Measurements from ENCODE around the gene BASP1. TPM values are rescaled to one million over a fixed set of nuclear protein-coding genes. Genes with fewer than 3 reads are reported as not detected.

BASP1 gene
- total and polyA plus RNA-seq, 7 donors: 0.64 to 1.9 (median 1.1) TPM

DNA sequence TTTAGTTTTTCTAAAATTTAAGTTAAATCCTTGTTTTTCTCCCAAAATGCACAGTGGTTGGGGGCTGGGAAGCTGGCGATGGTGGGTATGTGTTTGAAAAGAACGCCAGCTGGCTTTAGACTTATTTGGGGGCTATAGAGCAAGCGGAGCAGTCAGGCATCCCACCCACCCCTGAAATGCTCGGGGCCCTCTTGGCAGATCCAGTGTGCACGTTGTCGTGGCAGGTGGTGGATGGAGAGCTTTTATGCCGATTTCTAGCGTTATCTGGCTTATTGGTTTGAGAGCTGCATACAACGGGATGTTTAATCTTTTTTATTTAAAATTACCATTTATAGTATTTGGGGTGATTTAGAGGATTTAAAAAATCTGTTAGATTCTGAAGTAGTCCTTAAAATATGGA lies 8.1 kb downstream of the BASP1 start:
- H3K36me3 ChIP-seq (ENCODE audit: insufficient read depth in 1 of 2, low read depth in 1 of 2): no peaks in the 10 kb centered on the region
- no peak overlapping the region for H3K4me3 ChIP-seq
- no peaks in the 10 kb centered on the region for H3K4me1 ChIP-seq
- WGBS, 3 donors: 37 to 54% (median 39%) methylated on average over 9 of the region's 9 CpGs
- H3K9me3 ChIP-seq: no peaks in the 10 kb centered on the region
- DNase-seq (no peak), ATAC-seq (no peak)
- H3K27me3 ChIP-seq (ENCODE audit: insufficient read depth in 3 of 3, low read length in 2 of 3): peaks cover 1 to 20% (median 8%) of the 10 kb centered on the region in 3 donors
- TF ChIP-seq, protein P1, sequence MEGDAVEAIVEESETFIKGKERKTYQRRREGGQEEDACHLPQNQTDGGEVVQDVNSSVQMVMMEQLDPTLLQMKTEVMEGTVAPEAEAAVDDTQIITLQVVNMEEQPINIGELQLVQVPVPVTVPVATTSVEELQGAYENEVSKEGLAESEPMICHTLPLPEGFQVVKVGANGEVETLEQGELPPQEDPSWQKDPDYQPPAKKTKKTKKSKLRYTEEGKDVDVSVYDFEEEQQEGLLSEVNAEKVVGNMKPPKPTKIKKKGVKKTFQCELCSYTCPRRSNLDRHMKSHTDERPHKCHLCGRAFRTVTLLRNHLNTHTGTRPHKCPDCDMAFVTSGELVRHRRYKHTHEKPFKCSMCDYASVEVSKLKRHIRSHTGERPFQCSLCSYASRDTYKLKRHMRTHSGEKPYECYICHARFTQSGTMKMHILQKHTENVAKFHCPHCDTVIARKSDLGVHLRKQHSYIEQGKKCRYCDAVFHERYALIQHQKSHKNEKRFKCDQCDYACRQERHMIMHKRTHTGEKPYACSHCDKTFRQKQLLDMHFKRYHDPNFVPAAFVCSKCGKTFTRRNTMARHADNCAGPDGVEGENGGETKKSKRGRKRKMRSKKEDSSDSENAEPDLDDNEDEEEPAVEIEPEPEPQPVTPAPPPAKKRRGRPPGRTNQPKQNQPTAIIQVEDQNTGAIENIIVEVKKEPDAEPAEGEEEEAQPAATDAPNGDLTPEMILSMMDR (IDR thresholded peaks at IDR 0.05): no peak
- intact Hi-C loops (cut with DNase I): no loop called here
- no peak overlapping the region for H3K27ac ChIP-seq

DNA sequence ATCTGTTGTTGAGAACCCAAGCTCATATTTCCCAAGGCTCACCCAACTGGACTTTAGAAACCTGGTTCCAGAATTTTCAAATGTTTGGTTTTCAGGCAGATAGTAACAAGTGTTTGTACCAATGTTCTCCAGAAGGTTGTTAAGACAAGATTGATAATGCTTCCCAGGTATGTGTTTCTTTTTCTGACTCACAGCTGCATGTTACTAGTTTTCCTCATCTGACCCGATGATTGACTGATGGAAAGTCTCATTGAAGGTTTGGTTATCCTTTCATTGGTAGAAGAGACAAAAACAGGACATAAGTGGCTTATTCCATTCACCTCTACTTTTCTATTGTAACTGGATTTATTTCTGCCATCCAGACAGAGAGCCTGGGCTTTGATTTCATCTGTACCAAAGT lies 10.4 kb downstream of the BASP1 start:
- no peak for ATAC-seq
- Histone ChIP-seq H3K4me3 (no peak overlapping the region), H3K4me1 (no peaks in the 10 kb centered on the region), H3K27me3 (ENCODE audit: insufficient read depth in 3 of 3, low read length in 2 of 3) (peaks cover 1 to 8% (median 8%) of the 10 kb centered on the region in 3 donors), H3K27ac (no peak overlapping the region), H3K9me3 (no peaks in the 10 kb centered on the region), H3K36me3 (ENCODE audit: insufficient read depth in 1 of 2, low read depth in 1 of 2) (no peaks in the 10 kb centered on the region)
- TF ChIP-seq, protein P1 (IDR thresholded peaks at IDR 0.05): no peak
- intact Hi-C loops (cut with DNase I): no loop called here
- WGBS, 3 donors: 85 to 100% (median 98%) methylated on average over 1 of the region's 1 CpG
- DNase-seq: no peak

DNA sequence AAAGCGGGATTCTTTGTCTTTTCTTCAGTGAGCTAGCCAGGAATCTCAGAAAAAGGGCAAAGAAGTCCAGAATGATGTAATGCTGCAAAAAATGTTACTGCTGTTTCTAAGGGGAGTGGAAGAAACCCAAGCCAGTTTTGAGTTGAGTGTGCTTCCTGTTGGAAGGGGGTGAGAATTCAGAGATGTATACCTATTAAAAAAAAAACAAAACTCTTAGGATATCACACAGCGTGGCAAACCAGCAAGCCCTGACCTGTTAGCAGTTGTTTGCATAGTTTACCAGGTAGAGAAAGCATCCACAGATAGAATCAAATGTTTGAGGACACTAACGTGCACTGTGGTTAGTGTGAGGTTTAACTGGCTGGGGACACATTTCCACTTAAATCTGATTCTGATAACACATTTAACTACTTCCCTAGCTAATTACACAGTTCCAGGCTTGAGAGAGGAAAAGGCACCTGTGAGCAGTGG lies 11.4 kb downstream of the BASP1 start:
- TF ChIP-seq, protein P1 (IDR thresholded peaks at IDR 0.05): no peak
- Histone ChIP-seq H3K4me1 (no peaks in the 10 kb centered on the region), H3K4me3 (no peak overlapping the region), H3K9me3 (no peaks in the 10 kb centered on the region), H3K27ac (no peak overlapping the region), H3K27me3 (ENCODE audit: insufficient read depth in 3 of 3, low read length in 2 of 3) (peaks cover 1 to 8% (median 8%) of the 10 kb centered on the region in 3 donors), H3K36me3 (ENCODE audit: insufficient read depth in 1 of 2, low read depth in 1 of 2) (no peaks in the 10 kb centered on the region)
- intact Hi-C loops (cut with DNase I): no loop called here
- WGBS, 3 donors: 36 to 49% (median 47%) methylated on average over 3 of the region's 3 CpGs
- ATAC-seq (no peak), DNase-seq (no peak)

DNA sequence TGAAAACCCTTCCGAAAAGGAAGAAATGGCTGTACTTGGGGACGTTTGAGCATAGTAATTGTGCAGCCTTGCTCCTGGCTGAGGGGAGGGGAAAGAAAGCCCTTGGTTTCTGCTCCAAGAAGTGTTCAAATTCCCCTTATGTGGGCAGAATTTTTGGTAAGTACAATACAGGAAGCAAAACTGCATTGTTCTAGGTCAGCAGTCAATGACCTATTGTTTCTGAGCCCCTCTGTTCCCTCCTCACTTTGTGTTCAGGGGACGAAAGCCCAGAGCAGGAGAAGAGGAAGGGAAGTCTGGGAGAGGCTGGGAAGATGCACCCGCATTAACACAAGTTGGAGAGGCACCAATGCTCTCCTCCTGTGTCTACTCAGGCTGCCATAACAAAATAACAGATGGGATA lies 11.9 kb downstream of the BASP1 start:
- WGBS, 3 donors: 57 to 62% (median 59%) methylated on average over 4 of the region's 4 CpGs
- Histone ChIP-seq H3K4me1 (no peaks in the 10 kb centered on the region), H3K36me3 (ENCODE audit: insufficient read depth in 1 of 2, low read depth in 1 of 2) (no peaks in the 10 kb centered on the region), H3K4me3 (no peak overlapping the region), H3K27me3 (ENCODE audit: insufficient read depth in 3 of 3, low read length in 2 of 3) (peaks cover 1 to 8% (median 7%) of the 10 kb centered on the region in 3 donors), H3K9me3 (no peaks in the 10 kb centered on the region), H3K27ac (no peak overlapping the region)
- DNase-seq (no peak), ATAC-seq (no peak)
- intact Hi-C loops (cut with DNase I): no loop called here
- TF ChIP-seq, protein P1 (IDR thresholded peaks at IDR 0.05): no peak

DNA sequence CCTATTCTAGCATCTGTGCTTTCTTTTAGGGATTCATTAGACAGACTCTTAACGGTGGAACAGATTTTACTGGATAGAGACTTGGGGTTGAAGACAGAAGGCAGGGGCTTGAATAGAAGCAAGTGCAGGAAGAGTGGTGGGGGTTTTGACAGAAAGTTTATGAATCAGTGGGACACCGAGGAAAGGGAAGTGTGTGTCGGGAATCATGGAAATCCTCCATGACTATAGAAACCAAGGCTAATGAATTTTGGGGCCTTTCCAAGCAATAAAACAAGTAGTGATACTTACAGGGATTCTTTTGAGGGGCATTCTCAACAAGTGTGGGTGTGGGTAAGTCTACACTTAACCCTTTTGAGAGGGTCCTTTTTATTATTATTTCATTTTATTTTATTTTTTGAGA lies 12.8 kb downstream of the BASP1 start:
- no peaks in the 10 kb centered on the region for H3K4me1 ChIP-seq
- no peak overlapping the region for H3K4me3 ChIP-seq
- H3K27ac ChIP-seq: no peak overlapping the region
- ATAC-seq (no peak), DNase-seq (no peak)
- TF ChIP-seq, protein P1 (IDR thresholded peaks at IDR 0.05): no peak
- H3K9me3 ChIP-seq: no peaks in the 10 kb centered on the region
- no peaks in the 10 kb centered on the region for H3K36me3 ChIP-seq (ENCODE audit: insufficient read depth in 1 of 2, low read depth in 1 of 2)
- intact Hi-C loops (cut with DNase I): no loop called here
- 49 to 64% (median 54%) methylated on average over 3 of the region's 3 CpGs for WGBS, 3 donors
- H3K27me3 ChIP-seq (ENCODE audit: insufficient read depth in 3 of 3, low read length in 2 of 3): peaks cover 0 to 8% (median 5%) of the 10 kb centered on the region in 3 donors
